ENCODE data around the gene RAB9A. TPM values are rescaled to one million over a fixed set of nuclear protein-coding genes. Genes with fewer than 3 reads are reported as not detected.

The RAB9A gene
- total and polyA plus RNA-seq, 2 of the 8 experiments (the other 6 are each of a cell fraction or from before 2014, with no cell fraction given) = 21.8 to 34.0 TPM

DNA sequence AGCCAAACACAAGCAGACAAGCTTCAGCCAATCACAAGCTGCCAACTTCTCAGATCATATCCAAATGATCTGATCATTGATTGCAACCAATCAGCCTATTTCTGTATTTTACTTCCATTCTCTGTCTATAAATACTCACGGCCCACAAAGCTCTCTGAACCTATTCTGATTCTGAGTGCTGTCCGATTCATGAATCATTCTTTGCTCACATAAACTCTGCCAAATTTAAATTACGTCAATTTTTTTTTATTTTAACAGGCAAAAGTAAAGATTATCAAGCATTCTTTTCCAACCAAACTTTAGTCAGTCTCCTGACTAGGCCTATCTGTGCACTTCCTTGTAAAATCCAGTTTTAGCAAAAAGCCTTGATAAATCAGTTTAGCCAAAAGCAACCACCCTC is 37.8 kb upstream of the RAB9A start:
- Histone ChIP-seq H3K9ac (replicated peaks in 1 of 4; ENCODE audit: extremely low read depth in 1 of 4, low read depth in 3 of 4, low read length in 3 of 4) (no peak overlapping the region), H3K27me3 (replicated peaks in 1 of 4; ENCODE audit: control insufficient read depth in 3 of 4, extremely low read depth in 1 of 4, insufficient read depth in 3 of 4, low read length in 3 of 4) (no peaks in the 10 kb centered on the region), H3K36me3 (ENCODE audit: control insufficient read depth in 2 of 4, insufficient read depth in 4 of 4, low read length in 3 of 4) (no peaks in the 10 kb centered on the region), H3K79me2 (ENCODE audit: control insufficient read depth in 1 of 2, insufficient read depth in 2 of 2, low read length in 2 of 2) (no peaks in the 10 kb centered on the region), H3K4me1 (replicated peaks in 1 of 4; ENCODE audit: control insufficient read depth in 3 of 4, insufficient read depth in 4 of 4, low read length in 3 of 4) (no peaks in the 10 kb centered on the region; a peak in 1 of 7 replicates), H2BK15ac (ENCODE audit: low read length) (no peak overlapping the region), H2BK20ac (ENCODE audit: low read length) (no peak overlapping the region), H4K20me1 (replicated peaks in 1 of 2; ENCODE audit: control insufficient read depth in 1 of 2, insufficient read depth in 2 of 2, low read length in 2 of 2) (no peaks in the 10 kb centered on the region), H3K14ac (ENCODE audit: insufficient read length) (no peak overlapping the region), H3K4me2 (ENCODE audit: insufficient read depth in 1 of 2, low read depth in 2 of 2, low read length in 2 of 2) (no peak overlapping the region), H2BK12ac (ENCODE audit: low read depth, low read length) (no peak overlapping the region), H3K27ac (ENCODE audit: low read depth, low read length) (no peak overlapping the region), H3K79me1 (ENCODE audit: low read depth, low read length) (no peaks in the 10 kb centered on the region), H3K4me3 (ENCODE audit: extremely low read depth in 1 of 4, insufficient read depth in 2 of 4, low read depth in 3 of 4, low read length in 4 of 4) (no peak overlapping the region), H3K23me2 (ENCODE audit: low read depth, low read length) (peaks cover 4% of the 10 kb centered on the region; the same call in 1 of the 2 replicates), H4K8ac (ENCODE audit: extremely low read depth, insufficient read depth, low read length) (no peak overlapping the region), H2BK120ac (replicated peaks; ENCODE audit: low read depth, low read length) (no peak overlapping the region), H3K9me3 (ENCODE audit: insufficient read depth in 2 of 2, low read depth in 1 of 2, low read length in 1 of 2) (no peaks in the 10 kb centered on the region), H3K56ac (replicated peaks; ENCODE audit: insufficient read length, low read depth, low read length) (no peak overlapping the region), H2BK5ac (ENCODE audit: low read depth, low read length) (no peak overlapping the region), H3K23ac (ENCODE audit: insufficient read length) (no peak overlapping the region), H2AK5ac (ENCODE audit: low read depth, low read length) (no peak overlapping the region), H3K4ac (replicated peaks; ENCODE audit: insufficient read length, low read depth, low read length) (no peak overlapping the region), H2AFZ (ENCODE audit: low read length) (no peak overlapping the region), H3K18ac (ENCODE audit: extremely low read depth, low read length) (no peak overlapping the region), H4K91ac (replicated peaks; ENCODE audit: insufficient read length, low read length) (no peak overlapping the region), H4K5ac (ENCODE audit: insufficient read length, low read depth, low read length) (no peak overlapping the region)
- FAIRE-seq (no peak), DNase-seq (ENCODE audit: low read depth in 1 of 2, low spot score in 2 of 2) (no peak)
- ChIA-PET POLR2A (ENCODE audit: partially characterized antibody) (interaction anchor here (1.2 kb wide), 1 partner anchor 84 kb away, joined by 3 read pairs; no protein-coding TSS in a partner anchor), CTCF (ENCODE audit: partially characterized antibody) (interaction anchor here (0.8 to 1.5 kb wide), 2 partner anchors 18 to 144 kb away, joined by 3 to 5 read pairs; no protein-coding TSS in a partner anchor)
- WGBS, 2 experiments (ENCODE audit: extremely low coverage in 1 of 2, insufficient coverage in 1 of 2, insufficient read length in 1 of 2, insufficient replicate concordance in 2 of 2, low coverage in 1 of 2, low lambda C conversion rate in 2 of 2, missing lambda C conversion rate in 1 of 2) = 89% methylated on average over 3 of the region's 3 CpGs; no CpG with 5 or more reads in 1 of the 2 experiments
- TF ChIP-seq TBP (IDR thresholded peaks at IDR 0.05; ENCODE audit: low read depth, low read length) = no peak
- TF ChIP-seq HDAC2 (IDR thresholded peaks at IDR 0.05; ENCODE audit: borderline replicate concordance in 1 of 2, low read depth in 2 of 2, low read length in 2 of 2) = no peak
- no peak for TF ChIP-seq CBX8 (IDR thresholded peaks at IDR 0.05; ENCODE audit: borderline replicate concordance, low read depth, low read length)
- TF ChIP-seq, protein P1, sequence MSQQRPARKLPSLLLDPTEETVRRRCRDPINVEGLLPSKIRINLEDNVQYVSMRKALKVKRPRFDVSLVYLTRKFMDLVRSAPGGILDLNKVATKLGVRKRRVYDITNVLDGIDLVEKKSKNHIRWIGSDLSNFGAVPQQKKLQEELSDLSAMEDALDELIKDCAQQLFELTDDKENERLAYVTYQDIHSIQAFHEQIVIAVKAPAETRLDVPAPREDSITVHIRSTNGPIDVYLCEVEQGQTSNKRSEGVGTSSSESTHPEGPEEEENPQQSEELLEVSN (IDR thresholded peaks at IDR 0.05) = no peak
- no peak for TF ChIP-seq RBBP5 (IDR thresholded peaks at IDR 0.05; ENCODE audit: borderline replicate concordance, low read depth, low read length)
- TF ChIP-seq TAF1 (IDR thresholded peaks at IDR 0.05; ENCODE audit: low read depth, low read length) = no peak
- no peak for TF ChIP-seq CEBPB (IDR thresholded peaks at IDR 0.05; ENCODE audit: low read depth, low read length)

Data from H1 (cell line).